GM23338 (cell line): ENCODE data around the gene CIC. TPM values are rescaled to one million over a fixed set of nuclear protein-coding genes. Genes with fewer than 3 reads are reported as not detected.

Source experiments
- ATAC-seq: fragments of 200-7000 bp; cut with Tn5 transposase; 3 replicates; pipeline ENCODE4 v1.9.1; 2020
- DNase-seq: peaks from one replicate; pipeline ENCODE4 v3.0.0-alpha.2; 2015; ENCODE audit warnings: low spot score
- H2AFZ ChIP-seq: fragments of 200-600 bp; sonication (generic); 2 replicates; pipeline ENCODE4 v1.8.0; 2016; ENCODE audit warnings: antibody characterized with exemption, mild to moderate bottlenecking, moderate library complexity
- H3F3A ChIP-seq: fragments of 200-600 bp; sonication (generic); replicated peaks from 2 replicates; pipeline ENCODE4 v1.8.0; 2017; ENCODE audit warnings: antibody characterized with exemption, mixed run types, low read depth
- H3K27ac ChIP-seq: fragments of 200-600 bp; sonication (generic); 2 replicates; pipeline ENCODE4 v1.6.1; 2016; ENCODE audit warnings: low read depth
- H3K27me3 ChIP-seq: fragments of 200-600 bp; sonication (generic); 2 replicates; pipeline ENCODE4 v1.8.0; 2016; ENCODE audit warnings: mild to moderate bottlenecking, mixed run types, moderate library complexity; ENCODE audit not compliant: insufficient read depth
- H3K36me3 ChIP-seq: fragments of 200-600 bp; sonication (generic); 2 replicates; pipeline ENCODE4 v1.8.0; 2016; ENCODE audit warnings: mild to moderate bottlenecking; ENCODE audit not compliant: insufficient read depth
- H3K4me1 ChIP-seq: fragments of 200-600 bp; sonication (generic); 2 replicates; pipeline ENCODE4 v1.8.0; 2016; ENCODE audit warnings: mild to moderate bottlenecking, moderate library complexity; ENCODE audit not compliant: insufficient read depth
- H3K4me2 ChIP-seq: fragments of 200-600 bp; sonication (generic); 2 replicates; pipeline ENCODE4 v1.7.1; 2017; ENCODE audit warnings: mixed run types
- H3K4me3 ChIP-seq: fragments of 200-600 bp; sonication (generic); 2 replicates; pipeline ENCODE4 v1.6.1; 2016; ENCODE audit warnings: mixed run types
- H3K79me2 ChIP-seq: fragments of 200-600 bp; sonication (generic); replicated peaks from 2 replicates; pipeline ENCODE4 v1.8.0; 2017; ENCODE audit warnings: mild to moderate bottlenecking; ENCODE audit not compliant: insufficient read depth
- H3K9me2 ChIP-seq: fragments of 200-600 bp; sonication (generic); 2 replicates; pipeline ENCODE4 v1.8.0; 2017; ENCODE audit not compliant: insufficient read depth
- H4K20me1 ChIP-seq: fragments of 200-600 bp; sonication (generic); replicated peaks from 2 replicates; pipeline ENCODE4 v1.8.0; 2017; ENCODE audit warnings: mild to moderate bottlenecking; ENCODE audit not compliant: insufficient read depth
- H3K27ac Mint-ChIP-seq: 2 replicates; pipeline ENCODE4 v1.8.0; 2020; ENCODE audit warnings: inconsistent platforms, mild to moderate bottlenecking, moderate library complexity, mixed read lengths
- H3K27me3 Mint-ChIP-seq: 3 replicates; pipeline ENCODE4 v1.8.0; 2022; ENCODE audit warnings: low read depth, mild to moderate bottlenecking, moderate library complexity, mixed read lengths, inconsistent platforms; ENCODE audit not compliant: insufficient read depth, poor library complexity
- H3K36me3 Mint-ChIP-seq: 3 replicates; pipeline ENCODE4 v1.8.0; 2021; ENCODE audit warnings: low read depth, mild to moderate bottlenecking, inconsistent platforms, moderate library complexity, mixed read lengths
- H3K4me1 Mint-ChIP-seq: 3 replicates; pipeline ENCODE4 v1.8.0; 2020; ENCODE audit warnings: mild to moderate bottlenecking, inconsistent platforms, mixed read lengths
- H3K4me3 Mint-ChIP-seq: 3 replicates; pipeline ENCODE4 v1.8.0; 2021; ENCODE audit warnings: moderate library complexity, mild to moderate bottlenecking, inconsistent platforms, mixed read lengths
- H3K9me3 Mint-ChIP-seq: 3 replicates; pipeline ENCODE4 v1.8.0; 2020; ENCODE audit warnings: moderate library complexity, mild to moderate bottlenecking, inconsistent platforms, mixed read lengths
- CREB1 ChIP-seq: fragments of 250-450 bp; sonication (Bioruptor Pico); IDR thresholded peaks from 2 replicates; pipeline ENCODE4 v1.5.0; 2020; ENCODE audit warnings: low read depth, mild to moderate bottlenecking, moderate library complexity
- CTCF ChIP-seq, 2 experiments: fragments of 200-600 bp in 1 of 2; sonication (generic) in 1 of 2; conservative IDR thresholded peaks; 2 replicates each; pipeline versions ENCODE4 v1.5.1 to v1.6.1; 2016 to 2017; ENCODE audit warnings: antibody characterized with exemption in 2 of 2, low read depth in 2 of 2, mild to moderate bottlenecking in 2 of 2, moderate library complexity in 1 of 2
- ETS1 ChIP-seq: IDR thresholded peaks from 2 replicates; pipeline ENCODE4 v1.6.1; 2016; ENCODE audit warnings: antibody characterized with exemption
- EZH2 ChIP-seq: fragments of 200-600 bp; sonication (generic); IDR thresholded peaks from one replicate; pipeline ENCODE4 v1.8.0; 2017; ENCODE audit warnings: antibody characterized with exemption, mild to moderate bottlenecking, low read depth; ENCODE audit not compliant: unreplicated experiment
- EZH2phosphoT487 ChIP-seq: fragments of 200-600 bp; sonication (generic); IDR thresholded peaks from one replicate; pipeline ENCODE4 v1.8.1; 2018; ENCODE audit warnings: antibody characterized with exemption; ENCODE audit not compliant: unreplicated experiment
- JUNB ChIP-seq: IDR thresholded peaks from one replicate; pipeline ENCODE4 v1.6.1; 2016; ENCODE audit warnings: antibody characterized with exemption; ENCODE audit not compliant: unreplicated experiment
- NANOG ChIP-seq: IDR thresholded peaks from 2 replicates; pipeline ENCODE4 v1.6.1; 2016; ENCODE audit warnings: antibody characterized with exemption, borderline replicate concordance
- POLR2AphosphoS5 ChIP-seq: IDR thresholded peaks from 2 replicates; pipeline ENCODE4 v1.6.1; 2016; ENCODE audit warnings: antibody characterized with exemption, low read depth
- STAT1 ChIP-seq: IDR thresholded peaks from one replicate; pipeline ENCODE4 v1.6.1; 2016; ENCODE audit warnings: antibody characterized with exemption; ENCODE audit not compliant: unreplicated experiment
- ZNF114 ChIP-seq: fragments of 250-450 bp; sonication (Bioruptor Pico); IDR thresholded peaks from 2 replicates; pipeline ENCODE4 v1.5.0; 2020; ENCODE audit warnings: mild to moderate bottlenecking, moderate library complexity
- ZNF331 ChIP-seq: fragments of 250-450 bp; sonication (Bioruptor Pico); IDR thresholded peaks from 2 replicates; pipeline ENCODE4 v1.5.0; 2020; ENCODE audit warnings: low read depth, mild to moderate bottlenecking, moderate library complexity
- polyA plus RNA-seq: library from polyadenylated mRNA; unstranded; fragments of >200 nt; fragmentation: Nextera tagmentation; extraction: Ambion mirVana; gene quantifications from 2 replicates; pipeline ENCODE4 v1.2.1, GENCODE V29; 2016
- total RNA-seq: library from RNA; depleted of rRNA; stranded (reverse); fragments of >200 nt; shearing (Covaris generic); gene quantifications from 2 replicates; pipeline ENCODE4 v1.2.3, GENCODE V29; 2014
- TF ChIP-seq, protein P1 (sequence below): fragments of 250-450 bp; sonication (Bioruptor Pico); IDR thresholded peaks from 2 replicates; pipeline ENCODE4 v1.5.0; 2020; ENCODE audit warnings: mild to moderate bottlenecking, moderate library complexity

Gene CIC
- total and polyA plus RNA-seq, 2 experiments from 2014 or later, result 13.2 to 42.0 TPM

GRCh38 chr19:42275517-42275916 lies 6.5 kb downstream of the CIC start:
- Histone ChIP-seq H3K4me3 (no peak overlapping the region), H2AFZ (no peak overlapping the region), H3K4me1 (peaks cover 5% of the 10 kb centered on the region; the same call in 1 of the 2 replicates), H3K27ac (no peak overlapping the region), H3K27me3 (no peaks in the 10 kb centered on the region), H3K79me2 (no peaks in the 10 kb centered on the region; the same call in 1 of the 2 replicates), H3F3A (peaks cover 5% of the 10 kb centered on the region; the same call in 1 of the 2 replicates), H3K36me3 (no peaks in the 10 kb centered on the region), H4K20me1 (0 out of 2 replicates have a peak, but pooled peaks cover 3% of the 10 kb centered on the region), H3K9me2 (no peaks in the 10 kb centered on the region), H3K4me2 (no peak overlapping the region)
- ATAC-seq (no peak), DNase-seq (no peak)
- Mint-ChIP-seq H3K27me3 (peaks cover 6% of the 10 kb centered on the region), H3K9me3 (no peaks in the 10 kb centered on the region; the same call in 2 of the 3 replicates), H3K4me1 (peaks cover 23% of the 10 kb centered on the region), H3K27ac (no peak overlapping the region), H3K4me3 (no peak overlapping the region), H3K36me3 (peaks cover 13% of the 10 kb centered on the region; the same call in 2 of the 3 replicates)
- no peak for TF ChIP-seq ZNF114
- TF ChIP-seq STAT1, result no peak
- no peak for TF ChIP-seq CTCF (conservative IDR thresholded peaks at IDR 0.05; ENCODE audit: low read depth in 2 of 2)
- TF ChIP-seq EZH2, result no peak
- TF ChIP-seq JUNB, result no peak
- no peak for TF ChIP-seq NANOG
- TF ChIP-seq CREB1 (CRISPR knock-in tag), result no peak
- TF ChIP-seq ZNF331, result no peak

GRCh38 chr19:42276284-42276683 lies 7.2 kb downstream of the CIC start:
- Mint-ChIP-seq H3K4me1 (peaks cover 17% of the 10 kb centered on the region), H3K4me3 (no peak overlapping the region), H3K36me3 (peaks cover 11% of the 10 kb centered on the region; the same call in 2 of the 3 replicates), H3K9me3 (no peaks in the 10 kb centered on the region; the same call in 2 of the 3 replicates), H3K27me3 (peaks cover 7% of the 10 kb centered on the region), H3K27ac (no peak overlapping the region)
- H3K4me2 ChIP-seq, result no peak overlapping the region
- H4K20me1 ChIP-seq, result 0 out of 2 replicates have a peak, but pooled peaks cover 3% of the 10 kb centered on the region
- H2AFZ ChIP-seq, result no peak overlapping the region
- H3F3A ChIP-seq, result peaks cover 5% of the 10 kb centered on the region; the same call in 1 of the 2 replicates
- H3K9me2 ChIP-seq, result no peaks in the 10 kb centered on the region
- DNase-seq (no peak), ATAC-seq (no peak)
- peaks cover 7% of the 10 kb centered on the region; the same call in 1 of the 2 replicates for H3K4me1 ChIP-seq
- no peak overlapping the region for H3K4me3 ChIP-seq
- no peaks in the 10 kb centered on the region for H3K36me3 ChIP-seq
- H3K27ac ChIP-seq, result no peak overlapping the region
- no peaks in the 10 kb centered on the region for H3K27me3 ChIP-seq
- H3K79me2 ChIP-seq, result no peaks in the 10 kb centered on the region; the same call in 1 of the 2 replicates
- TF ChIP-seq EZH2phosphoT487 (no peak), ETS1 (no peak), ZNF331 (no peak), POLR2AphosphoS5 (no peak)
- TF ChIP-seq, protein P1, sequence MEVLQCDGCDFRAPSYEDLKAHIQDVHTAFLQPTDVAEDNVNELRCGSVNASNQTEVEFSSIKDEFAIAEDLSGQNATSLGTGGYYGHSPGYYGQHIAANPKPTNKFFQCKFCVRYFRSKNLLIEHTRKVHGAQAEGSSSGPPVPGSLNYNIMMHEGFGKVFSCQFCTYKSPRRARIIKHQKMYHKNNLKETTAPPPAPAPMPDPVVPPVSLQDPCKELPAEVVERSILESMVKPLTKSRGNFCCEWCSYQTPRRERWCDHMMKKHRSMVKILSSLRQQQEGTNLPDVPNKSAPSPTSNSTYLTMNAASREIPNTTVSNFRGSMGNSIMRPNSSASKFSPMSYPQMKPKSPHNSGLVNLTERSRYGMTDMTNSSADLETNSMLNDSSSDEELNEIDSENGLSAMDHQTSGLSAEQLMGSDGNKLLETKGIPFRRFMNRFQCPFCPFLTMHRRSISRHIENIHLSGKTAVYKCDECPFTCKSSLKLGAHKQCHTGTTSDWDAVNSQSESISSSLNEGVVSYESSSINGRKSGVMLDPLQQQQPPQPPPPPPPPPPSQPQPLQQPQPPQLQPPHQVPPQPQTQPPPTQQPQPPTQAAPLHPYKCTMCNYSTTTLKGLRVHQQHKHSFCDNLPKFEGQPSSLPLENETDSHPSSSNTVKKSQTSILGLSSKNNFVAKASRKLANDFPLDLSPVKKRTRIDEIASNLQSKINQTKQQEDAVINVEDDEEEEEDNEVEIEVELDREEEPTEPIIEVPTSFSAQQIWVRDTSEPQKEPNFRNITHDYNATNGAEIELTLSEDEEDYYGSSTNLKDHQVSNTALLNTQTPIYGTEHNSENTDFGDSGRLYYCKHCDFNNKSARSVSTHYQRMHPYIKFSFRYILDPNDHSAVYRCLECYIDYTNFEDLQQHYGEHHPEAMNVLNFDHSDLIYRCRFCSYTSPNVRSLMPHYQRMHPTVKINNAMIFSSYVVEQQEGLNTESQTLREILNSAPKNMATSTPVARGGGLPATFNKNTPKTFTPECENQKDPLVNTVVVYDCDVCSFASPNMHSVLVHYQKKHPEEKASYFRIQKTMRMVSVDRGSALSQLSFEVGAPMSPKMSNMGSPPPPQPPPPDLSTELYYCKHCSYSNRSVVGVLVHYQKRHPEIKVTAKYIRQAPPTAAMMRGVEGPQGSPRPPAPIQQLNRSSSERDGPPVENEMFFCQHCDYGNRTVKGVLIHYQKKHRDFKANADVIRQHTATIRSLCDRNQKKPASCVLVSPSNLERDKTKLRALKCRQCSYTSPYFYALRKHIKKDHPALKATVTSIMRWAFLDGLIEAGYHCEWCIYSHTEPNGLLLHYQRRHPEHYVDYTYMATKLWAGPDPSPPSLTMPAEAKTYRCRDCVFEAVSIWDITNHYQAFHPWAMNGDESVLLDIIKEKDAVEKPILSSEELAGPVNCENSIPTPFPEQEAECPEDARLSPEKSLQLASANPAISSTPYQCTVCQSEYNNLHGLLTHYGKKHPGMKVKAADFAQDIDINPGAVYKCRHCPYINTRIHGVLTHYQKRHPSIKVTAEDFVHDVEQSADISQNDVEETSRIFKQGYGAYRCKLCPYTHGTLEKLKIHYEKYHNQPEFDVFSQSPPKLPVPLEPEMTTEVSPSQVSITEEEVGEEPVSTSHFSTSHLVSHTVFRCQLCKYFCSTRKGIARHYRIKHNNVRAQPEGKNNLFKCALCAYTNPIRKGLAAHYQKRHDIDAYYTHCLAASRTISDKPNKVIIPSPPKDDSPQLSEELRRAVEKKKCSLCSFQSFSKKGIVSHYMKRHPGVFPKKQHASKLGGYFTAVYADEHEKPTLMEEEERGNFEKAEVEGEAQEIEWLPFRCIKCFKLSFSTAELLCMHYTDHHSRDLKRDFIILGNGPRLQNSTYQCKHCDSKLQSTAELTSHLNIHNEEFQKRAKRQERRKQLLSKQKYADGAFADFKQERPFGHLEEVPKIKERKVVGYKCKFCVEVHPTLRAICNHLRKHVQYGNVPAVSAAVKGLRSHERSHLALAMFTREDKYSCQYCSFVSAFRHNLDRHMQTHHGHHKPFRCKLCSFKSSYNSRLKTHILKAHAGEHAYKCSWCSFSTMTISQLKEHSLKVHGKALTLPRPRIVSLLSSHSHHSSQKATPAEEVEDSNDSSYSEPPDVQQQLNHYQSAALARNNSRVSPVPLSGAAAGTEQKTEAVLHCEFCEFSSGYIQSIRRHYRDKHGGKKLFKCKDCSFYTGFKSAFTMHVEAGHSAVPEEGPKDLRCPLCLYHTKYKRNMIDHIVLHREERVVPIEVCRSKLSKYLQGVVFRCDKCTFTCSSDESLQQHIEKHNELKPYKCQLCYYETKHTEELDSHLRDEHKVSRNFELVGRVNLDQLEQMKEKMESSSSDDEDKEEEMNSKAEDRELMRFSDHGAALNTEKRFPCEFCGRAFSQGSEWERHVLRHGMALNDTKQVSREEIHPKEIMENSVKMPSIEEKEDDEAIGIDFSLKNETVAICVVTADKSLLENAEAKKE (CRISPR knock-in tag), result no peak
